GM20431 (cell line): ENCODE results near the gene NFAT5.

ENCODE experiments used
- in situ Hi-C: fragments of 300-500 bp; cut with MseI, MboI; formaldehyde crosslinking; loops from one replicate; pipeline ENCODE4 v1.15.0; 2020; ENCODE audit warnings: low sequenced_read_pairs; ENCODE audit not compliant: unreplicated experiment

NFAT5 gene

GRCh38 chr16:69691980-69692911, 126.5 kb downstream of the NFAT5 start:
- in situ Hi-C loops, result no loop called here

GRCh38 chr16:69693916-69694315, 128.2 kb downstream of the NFAT5 start:
- in situ Hi-C loops, result no loop called here

DNA sequence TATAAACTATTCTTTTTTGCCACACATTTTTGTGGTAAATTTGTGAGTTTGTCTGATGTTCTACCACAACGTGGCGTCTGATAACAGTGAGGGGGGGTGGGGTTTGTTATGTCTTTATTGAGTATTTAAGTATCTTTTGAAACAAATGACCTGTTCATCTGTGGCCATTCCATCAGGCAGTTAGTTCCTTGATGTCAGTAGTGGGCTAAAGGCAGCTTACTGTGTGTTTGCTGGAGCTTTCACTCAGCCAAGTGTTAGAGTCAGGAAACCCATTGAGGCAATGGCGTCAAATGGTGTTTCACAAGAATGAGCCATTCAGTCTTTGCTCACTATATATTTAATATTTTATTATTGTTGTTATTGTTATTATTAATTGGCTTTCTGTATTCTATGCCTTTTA, 132.6 kb downstream of the NFAT5 start:
- in situ Hi-C loops, result no loop called here

GRCh38 chr16:69699915-69700314, 134.1 kb downstream of the NFAT5 start:
- in situ Hi-C loops, result no loop called here

DNA sequence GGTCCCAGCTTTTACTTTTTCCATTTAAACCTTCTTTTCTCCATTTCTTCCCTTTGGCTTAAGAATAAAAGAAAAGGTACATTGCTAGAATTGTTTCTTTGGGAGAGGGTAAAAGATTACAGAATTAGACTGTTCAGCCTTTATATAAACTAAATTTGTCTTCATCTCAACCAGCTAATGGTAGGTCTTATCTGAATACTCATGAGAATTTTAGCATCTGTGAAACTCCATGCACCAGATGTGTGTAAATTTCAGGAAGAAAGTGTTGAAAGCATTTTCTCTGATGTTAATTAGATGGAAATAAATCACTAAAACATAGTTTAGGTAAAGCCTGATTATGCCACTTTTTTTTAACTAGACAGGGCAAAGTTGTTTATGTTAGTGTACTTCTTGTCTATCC, 135.7 kb downstream of the NFAT5 start:
- in situ Hi-C loops, result no loop called here

- in situ Hi-C loops, result no loop called here
These were observed 136.1 kb downstream of the NFAT5 start for GRCh38 chr16:69701866-69702265.

DNA sequence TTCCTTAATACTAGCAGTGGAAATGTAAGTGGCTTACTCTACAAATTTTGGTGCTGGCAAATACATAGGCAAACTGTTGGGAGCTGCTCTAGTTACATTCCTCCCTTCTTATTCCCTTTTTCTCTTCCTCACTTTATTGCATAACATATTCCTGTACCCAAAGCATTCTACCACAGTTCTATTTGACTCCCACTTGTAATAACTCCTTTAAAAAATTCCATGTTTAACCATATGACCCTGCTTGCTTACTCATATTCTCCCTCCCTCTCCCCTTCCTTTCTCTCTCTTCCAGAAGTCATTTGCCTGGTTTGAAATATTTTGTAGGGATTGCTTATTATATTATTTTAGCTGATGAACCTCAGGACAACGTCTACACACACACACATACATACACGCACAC, 137.9 kb downstream of the NFAT5 start:
- in situ Hi-C loops, result no loop called here

GRCh38 chr16:69706256-69706974, 140.6 kb downstream of the NFAT5 start:
- in situ Hi-C loops, result no loop called here

GRCh38 chr16:69706975-69707340, 141.2 kb downstream of the NFAT5 start:
- in situ Hi-C loops, result no loop called here

DNA sequence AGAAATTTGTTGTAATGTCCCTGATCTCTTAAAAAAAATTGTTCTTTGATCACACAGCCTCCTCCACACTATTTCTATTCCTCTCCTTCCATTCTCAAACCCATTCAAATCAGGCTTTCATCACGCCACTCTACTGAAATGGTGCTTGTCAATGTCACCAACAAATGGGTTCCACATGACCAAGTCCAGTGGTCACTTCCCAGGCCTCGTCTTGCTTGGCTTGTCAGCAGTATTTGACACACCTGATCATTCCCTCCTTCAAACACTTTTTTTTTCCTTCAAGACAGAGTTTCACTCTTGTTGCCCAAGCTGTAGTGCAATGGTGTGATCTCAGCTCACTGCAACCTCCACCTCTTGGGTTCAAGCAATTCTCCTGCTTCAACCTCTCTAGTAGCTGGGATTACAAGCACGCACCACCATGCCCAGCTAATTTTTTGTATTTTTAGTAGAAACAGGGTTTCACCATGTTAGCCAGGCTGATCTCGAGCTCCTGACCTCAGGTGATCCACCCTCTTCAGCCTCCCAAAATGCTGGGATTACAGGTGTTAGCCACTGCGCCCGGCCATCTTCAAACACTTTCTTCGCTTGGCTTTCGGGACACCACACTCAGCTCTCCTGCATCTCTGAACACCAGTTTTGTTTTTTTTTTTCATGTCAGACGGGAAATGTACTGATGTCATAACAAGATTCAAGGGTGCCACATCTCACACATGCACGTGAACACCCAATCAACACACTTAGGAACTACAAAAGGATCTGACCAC, 142.3 kb downstream of the NFAT5 start:
- in situ Hi-C loops, result no loop called here

- in situ Hi-C loops, result no loop called here
These were observed 143.8 kb downstream of the NFAT5 start for GRCh38 chr16:69709456-69710084.

GRCh38 chr16:69711115-69711740, 145.5 kb downstream of the NFAT5 start:
- in situ Hi-C loops, result no loop called here

GRCh38 chr16:69712277-69712676, 146.5 kb downstream of the NFAT5 start:
- in situ Hi-C loops, result no loop called here

DNA sequence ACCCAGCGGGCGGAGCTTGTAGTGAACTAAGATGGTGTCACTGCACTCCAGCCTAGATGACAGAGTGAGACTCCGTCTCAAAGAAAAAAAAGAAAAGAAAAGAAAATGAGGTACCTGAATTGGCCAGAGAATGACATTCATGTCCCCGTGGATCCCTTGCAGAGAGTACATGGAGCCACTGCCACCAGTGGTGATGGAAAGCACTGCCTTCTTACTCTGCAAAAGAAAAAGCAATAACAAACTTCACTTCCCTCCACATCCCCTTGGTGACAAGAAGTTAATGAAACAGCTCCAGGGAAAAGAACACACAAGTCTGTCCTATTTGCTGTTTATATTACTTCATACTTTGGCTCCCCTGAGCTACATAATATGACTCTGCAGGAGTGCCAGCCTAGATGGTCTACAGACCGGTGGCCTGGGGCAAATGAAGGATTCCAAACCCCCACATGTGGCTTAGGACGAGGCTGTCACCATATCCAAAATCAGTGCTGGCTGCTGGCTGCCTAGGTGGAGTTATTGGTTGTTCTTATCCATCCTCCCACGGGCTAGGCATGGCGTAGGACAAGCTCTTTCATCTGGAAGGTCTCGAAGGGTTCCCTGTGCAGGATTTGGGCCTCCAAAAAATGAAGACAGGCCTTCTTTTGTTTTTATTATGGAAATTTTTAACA, 147.3 kb downstream of the NFAT5 start:
- in situ Hi-C loops, result no loop called here

- in situ Hi-C loops, result no loop called here
These were observed 151.3 kb downstream of the NFAT5 start for GRCh38 chr16:69717066-69717465.

- in situ Hi-C loops, result no loop called here
These were observed 152.5 kb downstream of the NFAT5 start for GRCh38 chr16:69718111-69718764.

GRCh38 chr16:69720822-69721430, 155.2 kb downstream of the NFAT5 start:
- in situ Hi-C loops, result no loop called here

DNA sequence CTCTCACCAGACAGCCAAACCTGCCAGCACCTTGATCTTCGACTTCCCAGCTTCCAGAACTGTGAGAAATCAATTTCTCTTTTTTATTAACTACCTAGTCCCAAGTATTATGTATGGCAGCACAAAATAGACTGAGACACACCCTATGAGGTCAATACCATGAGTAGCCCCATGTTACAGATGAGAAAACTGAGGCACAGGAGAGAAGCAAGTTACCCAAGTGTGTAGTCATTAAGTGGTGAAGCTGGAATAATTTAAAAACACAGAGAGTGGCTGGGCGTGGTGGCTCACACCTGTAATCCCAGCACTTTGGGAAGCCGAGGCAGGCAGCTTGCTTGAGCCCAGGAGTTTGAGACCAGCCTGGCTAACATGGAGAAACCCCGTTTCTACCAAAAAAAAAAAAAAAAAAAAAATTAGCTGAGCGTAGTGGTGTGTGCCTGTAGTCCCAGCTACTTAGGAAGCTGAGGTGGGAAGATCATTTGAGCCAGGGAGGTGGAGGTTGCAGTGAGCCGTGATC, 155.7 kb downstream of the NFAT5 start:
- in situ Hi-C loops, result no loop called here
